H9 (cell line): ENCODE data around the gene KIR2DL4. TPM values are rescaled to one million over a fixed set of nuclear protein-coding genes. Genes with fewer than 3 reads are reported as not detected.

Experiments used
- DNase-seq: peaks from one replicate; pipeline ENCODE4 v3.0.0-alpha.2; 2017
- H2AFZ ChIP-seq: one replicate; pipeline ENCODE4 v1.6.1; 2013; ENCODE audit warnings: mild to moderate bottlenecking, low read length, control low read depth, moderate library complexity
- H2AK5ac ChIP-seq: 2 replicates; pipeline ENCODE4 v1.6.1; 2013; ENCODE audit warnings: low read length, control low read depth, mixed read lengths; ENCODE audit not compliant: insufficient read length
- H2BK120ac ChIP-seq: one replicate; pipeline ENCODE4 v1.6.1; 2013; ENCODE audit warnings: low read depth, mild to moderate bottlenecking, low read length, control low read depth, inconsistent platforms; ENCODE audit not compliant: poor library complexity, severe bottlenecking
- H2BK12ac ChIP-seq: 2 replicates; pipeline ENCODE4 v1.6.1; 2013; ENCODE audit warnings: low read length, control low read depth, mixed read lengths, low read depth; ENCODE audit not compliant: insufficient read length
- H2BK15ac ChIP-seq: 2 replicates; pipeline ENCODE4 v1.6.1; 2013; ENCODE audit warnings: low read depth, low read length, control low read depth
- H2BK20ac ChIP-seq: one replicate; pipeline ENCODE4 v1.6.1; 2013; ENCODE audit warnings: low read depth, mild to moderate bottlenecking, low read length, control low read depth, inconsistent platforms; ENCODE audit not compliant: poor library complexity, severe bottlenecking
- H2BK5ac ChIP-seq: 2 replicates; pipeline ENCODE4 v1.6.1; 2013; ENCODE audit warnings: low read length, control low read depth, mixed read lengths; ENCODE audit not compliant: insufficient read length
- H3K14ac ChIP-seq: 2 replicates; pipeline ENCODE4 v1.6.1; 2013; ENCODE audit warnings: low read length, control low read depth; ENCODE audit not compliant: insufficient read depth
- H3K18ac ChIP-seq: 2 replicates; pipeline ENCODE4 v1.6.1; 2013; ENCODE audit warnings: low read depth, mild to moderate bottlenecking, mixed read lengths, low read length, control low read depth; ENCODE audit not compliant: insufficient read length
- H3K23ac ChIP-seq: 2 replicates; pipeline ENCODE4 v1.6.1; 2013; ENCODE audit warnings: low read length, control low read depth, mixed read lengths, low read depth; ENCODE audit not compliant: insufficient read length
- H3K23me2 ChIP-seq: 2 replicates; pipeline ENCODE4 v1.6.1; 2013; ENCODE audit warnings: low read depth, mild to moderate bottlenecking, mixed read lengths, low read length, control low read depth; ENCODE audit not compliant: insufficient read length, poor library complexity, severe bottlenecking
- H3K27ac ChIP-seq: 2 replicates; pipeline ENCODE4 v1.5.1; 2013; ENCODE audit warnings: low read length, control low read depth, mixed read lengths, low read depth; ENCODE audit not compliant: insufficient read length
- H3K27me3 ChIP-seq: 2 replicates; pipeline ENCODE4 v1.6.1; 2013; ENCODE audit warnings: low read length, control low read depth, inconsistent platforms; ENCODE audit not compliant: insufficient read depth
- H3K4ac ChIP-seq: 2 replicates; pipeline ENCODE4 v1.6.1; 2013; ENCODE audit warnings: low read depth, mild to moderate bottlenecking, control low read depth, inconsistent platforms, low read length, moderate library complexity
- H3K4me1 ChIP-seq: 2 replicates; pipeline ENCODE4 v1.6.1; 2013; ENCODE audit warnings: low read length, control low read depth, inconsistent platforms; ENCODE audit not compliant: insufficient read depth
- H3K4me2 ChIP-seq: 2 replicates; pipeline ENCODE4 v1.6.1; 2013; ENCODE audit warnings: low read length, control low read depth, mixed read lengths; ENCODE audit not compliant: insufficient read length, insufficient read depth
- H3K56ac ChIP-seq: 2 replicates; pipeline ENCODE4 v1.6.1; 2013; ENCODE audit warnings: low read depth, mild to moderate bottlenecking, mixed read lengths, low read length, control low read depth; ENCODE audit not compliant: insufficient read length
- H3K79me1 ChIP-seq: 2 replicates; pipeline ENCODE4 v1.6.1; 2013; ENCODE audit warnings: low read depth, mild to moderate bottlenecking, moderate library complexity, low read length, control low read depth, inconsistent platforms; ENCODE audit not compliant: insufficient read depth, poor library complexity, severe bottlenecking
- H3K79me2 ChIP-seq: 2 replicates; pipeline ENCODE4 v1.6.1; 2013; ENCODE audit warnings: low read length, control low read depth, inconsistent platforms; ENCODE audit not compliant: insufficient read depth
- H3K9ac ChIP-seq: 2 replicates; pipeline ENCODE4 v1.6.1; 2013; ENCODE audit warnings: low read length, control low read depth, mixed read lengths; ENCODE audit not compliant: insufficient read length; ENCODE audit errors: extremely low read depth
- H3K9me3 ChIP-seq: one replicate; pipeline ENCODE4 v1.6.1; 2013; ENCODE audit warnings: low read depth, low read length, inconsistent platforms; ENCODE audit not compliant: control insufficient read depth
- H3T11ph ChIP-seq: one replicate; pipeline ENCODE4 v1.6.1; 2013; ENCODE audit warnings: mild to moderate bottlenecking, low read length, control low read depth, inconsistent platforms
- H4K20me1 ChIP-seq: one replicate; pipeline ENCODE4 v1.6.1; 2013; ENCODE audit not compliant: control insufficient read depth, insufficient read length, insufficient read depth
- H4K5ac ChIP-seq: 2 replicates; pipeline ENCODE4 v1.6.1; 2013; ENCODE audit warnings: low read depth, mild to moderate bottlenecking, mixed read lengths, low read length, control low read depth; ENCODE audit not compliant: insufficient read length
- H4K8ac ChIP-seq: replicated peaks from 2 replicates; pipeline ENCODE4 v1.6.1; 2013; ENCODE audit warnings: low read length, control low read depth, mixed read lengths, low read depth; ENCODE audit not compliant: insufficient read length
- H4K91ac ChIP-seq: 2 replicates; pipeline ENCODE4 v1.6.1; 2013; ENCODE audit warnings: low read depth, mild to moderate bottlenecking, moderate library complexity, mixed read lengths, low read length, control low read depth; ENCODE audit not compliant: insufficient read length
- H3K27ac Mint-ChIP-seq, 3 experiments: 2 replicates in 2 of 3; 3 replicates in 1 of 3; pipeline ENCODE4 v1.8.0; 2020 to 2021; ENCODE audit warnings: mixed read lengths in 3 of 3, mild to moderate bottlenecking in 1 of 3, moderate library complexity in 1 of 3
- H3K27me3 Mint-ChIP-seq: 2 replicates; pipeline ENCODE4 v1.8.0; 2021; ENCODE audit warnings: low read depth, mild to moderate bottlenecking, moderate library complexity, mixed read lengths
- H3K36me3 Mint-ChIP-seq, 3 experiments: 2 replicates in 2 of 3; 3 replicates in 1 of 3; pipeline ENCODE4 v1.8.0; 2020 to 2021; ENCODE audit warnings: low read depth in 3 of 3, mixed read lengths in 3 of 3; ENCODE audit not compliant: insufficient read depth in 1 of 3
- H3K4me1 Mint-ChIP-seq, 2 experiments: 2 replicates each; pipeline ENCODE4 v1.8.0; 2020; ENCODE audit warnings: mixed read lengths in 2 of 2
- H3K4me3 Mint-ChIP-seq, 2 experiments: 2 replicates in 1 of 2; 3 replicates in 1 of 2; pipeline ENCODE4 v1.8.0; 2020 to 2021; ENCODE audit warnings: mild to moderate bottlenecking in 2 of 2, mixed read lengths in 2 of 2, moderate library complexity in 1 of 2
- H3K9me3 Mint-ChIP-seq, 2 experiments: 2 replicates in 1 of 2; 3 replicates in 1 of 2; pipeline ENCODE4 v1.8.0; 2020; ENCODE audit warnings: mild to moderate bottlenecking in 2 of 2, mixed read lengths in 2 of 2, moderate library complexity in 1 of 2
- CTCF ChIP-seq: fragments of 200-600 bp; sonication (generic); conservative IDR thresholded peaks from 3 replicates; pipeline ENCODE4 v1.8.0; 2021; ENCODE audit warnings: antibody characterized with exemption, mild to moderate bottlenecking
- WGBS: extraction: QIAGEN DNeasy Blood & Tissue Kit; methylation state at CpG from one replicate; pipeline ENCODE4 v1.1.7; 2013; ENCODE audit warnings: missing lambda C conversion rate, low lambda C conversion rate, mixed read lengths; ENCODE audit not compliant: insufficient read length; ENCODE audit errors: extremely low coverage; 5-methylcytosine and 5-hydroxymethylcytosine counted together
- total RNA-seq: library from RNA; stranded (reverse); gene quantifications from 2 replicates; pipeline ENCODE4 v1.2.1, GENCODE V29; 2021

Gene KIR2DL4
- total RNA-seq, 1 experiment from 2014 or later: not detected

- no peak overlapping the region for H2BK15ac ChIP-seq
- no peaks in the 10 kb centered on the region; the same call in 1 of the 2 replicates for H3K27me3 ChIP-seq
- no peak overlapping the region for H2BK12ac ChIP-seq
- Mint-ChIP-seq H3K4me3 (no peak overlapping the region), H3K27me3 (peaks cover 17% of the 10 kb centered on the region), H3K27ac (no peak overlapping the region), H3K9me3 (peaks cover 93 to 95% of the 10 kb centered on the region in 2 experiments), H3K36me3 (peaks cover 13 to 57% (median 15%) of the 10 kb centered on the region in 3 experiments; a peak in 6 of 7 replicates), H3K4me1 (no peaks in the 10 kb centered on the region)
- no peak overlapping the region for H3K9ac ChIP-seq
- H3K79me2 ChIP-seq: no peaks in the 10 kb centered on the region
- no peak overlapping the region for H3K14ac ChIP-seq
- no peak overlapping the region for H2BK5ac ChIP-seq
- H2BK120ac ChIP-seq: no peak overlapping the region
- no peaks in the 10 kb centered on the region for H3K23me2 ChIP-seq
- TF ChIP-seq CTCF: no peak
- H4K20me1 ChIP-seq: no peaks in the 10 kb centered on the region
- no peaks in the 10 kb centered on the region for H3K4me1 ChIP-seq
- H3K79me1 ChIP-seq: no peaks in the 10 kb centered on the region
- H3T11ph ChIP-seq: no peak overlapping the region
- H4K5ac ChIP-seq: no peak overlapping the region
- WGBS: no CpG with 5 or more reads among the region's 2 CpGs
- no peak overlapping the region for H4K91ac ChIP-seq
- no peak overlapping the region for H2AK5ac ChIP-seq
- no peak overlapping the region for H3K18ac ChIP-seq
- H3K27ac ChIP-seq: no peak overlapping the region
- no peak overlapping the region for H3K4me2 ChIP-seq
- H2BK20ac ChIP-seq: no peak overlapping the region
- no peak overlapping the region for H3K23ac ChIP-seq
- H3K9me3 ChIP-seq: peaks cover 63% of the 10 kb centered on the region
- no peak overlapping the region for H3K56ac ChIP-seq
- DNase-seq: no peak
- no peak overlapping the region for H4K8ac ChIP-seq
- no peak overlapping the region for H3K4ac ChIP-seq
- H2AFZ ChIP-seq: no peak overlapping the region
These were observed 47.5 kb downstream of the KIR2DL4 start for GRCh38 chr19:54850930-54851329.
